VCaP (cell line): ENCODE data around the gene CLPTM1.
A peak's percentile ranks its signal among the peaks of the same experiment; 100 is the strongest.
"Not testable (repeated sequence)": the region's sequence is repeated elsewhere in the genome, so short reads cannot be mapped to it uniquely, and the experiment has no call there.

ENCODE experiments used
- H3K27ac ChIP-seq: fragments of 450-650 bp; 2 replicates; pipeline ENCODE4 v1.5.1; 2017
- CTCF ChIP-seq: fragments of 450-650 bp; conservative IDR thresholded peaks from 2 replicates; pipeline ENCODE4 v1.5.1; 2017; ENCODE audit warnings: mild to moderate bottlenecking, moderate library complexity

Gene CLPTM1

GRCh38 chr19:44988896-44989556 lies 33.8 kb downstream of the CLPTM1 start:
- TF ChIP-seq CTCF = peak; percentile 81

GRCh38 chr19:44990459-44990858 lies 35.3 kb downstream of the CLPTM1 start:
- H3K27ac ChIP-seq = no peak overlapping the region
- TF ChIP-seq CTCF = no peak

More at GRCh38 chr19:44988896-44989556, 33.8 kb downstream of the CLPTM1 start:
- H3K27ac ChIP-seq = no peak overlapping the region

DNA sequence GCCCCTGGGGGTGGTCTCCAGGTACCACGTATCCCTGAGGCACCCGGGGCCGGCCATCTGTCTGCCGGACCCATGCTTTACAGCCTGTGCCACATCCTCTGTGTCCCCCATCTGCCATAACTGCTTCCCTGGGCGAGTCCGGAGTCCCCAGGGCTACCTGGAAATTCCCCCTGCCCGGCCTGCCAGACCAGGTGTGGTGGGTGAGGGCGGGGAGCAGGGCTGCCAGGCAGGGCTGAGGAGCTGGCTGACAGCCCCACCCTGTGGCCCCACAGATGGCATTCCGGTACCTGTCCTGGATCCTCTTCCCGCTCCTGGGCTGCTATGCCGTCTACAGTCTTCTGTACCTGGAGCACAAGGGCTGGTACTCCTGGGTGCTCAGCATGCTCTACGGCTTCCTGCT lies 35.8 kb downstream of the CLPTM1 start:
- no peak for TF ChIP-seq CTCF
- H3K27ac ChIP-seq = no peak overlapping the region

DNA sequence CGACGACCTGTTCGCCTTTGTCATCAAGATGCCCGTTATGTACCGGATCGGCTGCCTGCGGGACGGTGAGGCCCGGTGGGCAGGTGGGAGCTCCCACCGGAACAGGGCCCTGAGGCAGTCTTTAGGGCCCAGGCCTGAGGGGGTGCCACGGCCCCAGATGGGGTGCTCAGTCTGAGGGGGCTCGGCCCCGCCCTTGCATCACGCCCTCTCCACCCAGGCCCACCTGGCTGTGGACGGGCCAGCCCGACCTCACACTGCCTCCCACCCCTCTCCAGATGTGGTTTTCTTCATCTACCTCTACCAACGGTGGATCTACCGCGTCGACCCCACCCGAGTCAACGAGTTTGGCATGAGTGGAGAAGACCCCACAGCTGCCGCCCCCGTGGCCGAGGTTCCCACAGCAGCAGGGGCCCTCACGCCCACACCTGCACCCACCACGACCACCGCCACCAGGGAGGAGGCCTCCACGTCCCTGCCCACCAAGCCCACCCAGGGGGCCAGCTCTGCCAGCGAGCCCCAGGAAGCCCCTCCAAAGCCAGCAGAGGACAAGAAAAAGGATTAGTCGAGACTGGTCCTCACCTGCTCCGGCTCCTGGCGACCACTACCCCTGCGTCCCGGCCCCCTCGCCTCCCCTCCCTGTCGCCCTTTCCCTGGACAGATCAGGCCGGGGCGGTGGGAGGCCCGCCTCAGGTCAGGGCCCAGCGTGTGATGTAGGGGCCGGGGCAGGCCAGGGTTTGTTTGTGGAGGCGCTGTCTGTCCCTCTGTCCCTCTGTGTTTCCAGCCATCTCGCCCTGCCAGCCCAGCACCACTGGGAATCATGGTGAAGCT lies 37.4 kb downstream of the CLPTM1 start:
- no peak for TF ChIP-seq CTCF
- H3K27ac ChIP-seq = no peak overlapping the region

GRCh38 chr19:44993526-44993925 lies 38.3 kb downstream of the CLPTM1 start:
- no peak overlapping the region for H3K27ac ChIP-seq
- no peak for TF ChIP-seq CTCF

- no peak for TF ChIP-seq CTCF
Observed at GRCh38 chr19:44993926-44994537, 38.9 kb downstream of the CLPTM1 start.

GRCh38 chr19:44998025-44998424 lies 42.8 kb downstream of the CLPTM1 start:
- no peak for TF ChIP-seq CTCF
- H3K27ac ChIP-seq = no peak overlapping the region

More at GRCh38 chr19:44993926-44994537, 38.9 kb downstream of the CLPTM1 start:
- no peak overlapping the region for H3K27ac ChIP-seq

DNA sequence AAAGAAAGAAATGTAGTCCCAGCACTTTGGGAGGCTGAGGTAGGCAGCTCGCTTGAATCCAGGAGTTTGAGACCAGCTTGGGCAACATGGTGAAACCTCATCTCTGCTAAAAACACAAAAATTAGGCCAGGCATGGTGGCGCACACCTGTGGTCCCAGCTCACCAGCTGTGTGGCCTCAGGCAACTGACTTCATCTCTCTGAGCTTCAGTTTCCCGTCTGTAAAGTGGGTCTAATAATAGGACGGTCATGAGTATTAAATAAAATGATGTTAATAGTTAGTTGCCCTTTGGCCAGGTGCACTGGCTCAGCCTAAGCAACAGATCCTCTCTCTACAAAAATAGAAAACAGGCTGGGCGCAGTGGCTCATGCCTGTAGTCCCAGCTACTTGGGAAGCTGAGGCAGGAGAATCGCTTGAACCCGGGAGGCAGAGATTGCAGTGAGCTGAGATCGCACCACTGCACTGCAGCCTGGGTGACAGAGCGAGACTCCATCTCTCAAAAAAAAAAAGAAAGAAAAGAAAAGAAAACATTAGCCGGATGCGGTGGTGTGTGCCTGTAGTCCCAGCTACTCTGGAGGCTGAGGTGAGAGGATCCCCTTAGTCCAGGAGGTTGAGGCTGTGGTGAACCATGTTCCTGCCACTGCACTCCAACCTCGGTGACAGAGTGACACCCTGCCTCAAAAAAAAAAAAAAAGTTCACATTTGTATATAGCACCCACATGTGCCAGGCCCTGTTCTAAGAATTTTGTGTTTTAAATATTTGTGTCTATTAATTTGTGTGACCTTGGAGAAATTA lies 44.1 kb downstream of the CLPTM1 start:
- not testable (repeated sequence) for H3K27ac ChIP-seq

GRCh38 chr19:45000665-45001064 lies 45.5 kb downstream of the CLPTM1 start:
- H3K27ac ChIP-seq = peak overlapping the region; percentile 90
